HG03139 (cell line): Measurements from ENCODE around the gene RAMP2.
"Not testable (repeated sequence)": the region's sequence is repeated elsewhere in the genome, so short reads cannot be mapped to it uniquely, and the experiment has no call there.

Experiments
- ATAC-seq: cut with Tn5 transposase; IDR thresholded peaks from one replicate; pipeline ENCODE4 v1.9.1; 2021; ENCODE audit not compliant: unreplicated experiment

The RAMP2 gene, protein sequence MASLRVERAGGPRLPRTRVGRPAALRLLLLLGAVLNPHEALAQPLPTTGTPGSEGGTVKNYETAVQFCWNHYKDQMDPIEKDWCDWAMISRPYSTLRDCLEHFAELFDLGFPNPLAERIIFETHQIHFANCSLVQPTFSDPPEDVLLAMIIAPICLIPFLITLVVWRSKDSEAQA

DNA sequence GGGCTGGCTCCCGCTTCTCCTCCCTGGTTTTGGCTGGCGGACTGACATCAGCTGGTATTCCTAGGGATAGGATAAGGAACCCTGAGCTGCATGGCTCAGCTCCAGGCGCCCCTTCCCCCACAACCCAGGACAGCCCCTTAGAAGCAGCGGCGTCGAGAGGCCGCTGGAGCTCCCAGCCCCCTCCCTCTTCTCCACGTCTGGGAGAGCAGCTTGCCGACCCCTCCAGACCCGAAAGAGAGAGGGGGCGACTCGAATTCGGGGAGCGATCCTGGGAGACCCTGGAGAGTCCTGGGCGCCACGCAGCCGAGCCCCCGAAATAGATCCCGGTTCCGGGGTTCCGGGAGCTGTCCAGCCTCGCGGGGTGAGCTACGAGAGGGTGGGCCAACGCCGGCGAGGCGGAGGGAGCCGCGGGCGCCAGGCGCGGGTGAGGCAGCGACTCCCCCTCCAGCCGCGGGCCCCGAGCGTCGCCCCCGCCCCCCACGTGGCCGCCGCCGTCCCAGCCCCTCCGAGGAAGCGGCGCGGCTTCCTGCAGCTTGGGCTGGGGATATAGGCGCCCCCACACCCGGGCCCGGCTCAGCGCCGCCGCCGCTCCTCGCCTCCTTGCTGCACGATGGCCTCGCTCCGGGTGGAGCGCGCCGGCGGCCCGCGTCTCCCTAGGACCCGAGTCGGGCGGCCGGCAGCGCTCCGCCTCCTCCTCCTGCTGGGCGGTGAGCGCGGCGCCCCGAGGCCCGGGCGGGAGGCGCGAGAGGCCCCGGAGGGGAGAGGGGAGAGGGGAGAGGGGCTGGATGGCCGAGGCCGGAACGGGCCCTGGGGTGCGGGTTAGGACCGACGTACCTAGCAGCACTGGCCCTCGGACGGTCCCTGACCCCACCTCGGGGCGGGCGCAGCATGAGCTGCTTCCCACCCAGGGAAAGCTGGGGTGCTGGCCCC is at the start of gene RAMP2:
Gene RAMP2, plus strand, starts transcription at position 576 of the 930 bp plus-strand sequence. Its CDS starts 35 bp downstream, at position 611.
- ATAC-seq: no peak

DNA sequence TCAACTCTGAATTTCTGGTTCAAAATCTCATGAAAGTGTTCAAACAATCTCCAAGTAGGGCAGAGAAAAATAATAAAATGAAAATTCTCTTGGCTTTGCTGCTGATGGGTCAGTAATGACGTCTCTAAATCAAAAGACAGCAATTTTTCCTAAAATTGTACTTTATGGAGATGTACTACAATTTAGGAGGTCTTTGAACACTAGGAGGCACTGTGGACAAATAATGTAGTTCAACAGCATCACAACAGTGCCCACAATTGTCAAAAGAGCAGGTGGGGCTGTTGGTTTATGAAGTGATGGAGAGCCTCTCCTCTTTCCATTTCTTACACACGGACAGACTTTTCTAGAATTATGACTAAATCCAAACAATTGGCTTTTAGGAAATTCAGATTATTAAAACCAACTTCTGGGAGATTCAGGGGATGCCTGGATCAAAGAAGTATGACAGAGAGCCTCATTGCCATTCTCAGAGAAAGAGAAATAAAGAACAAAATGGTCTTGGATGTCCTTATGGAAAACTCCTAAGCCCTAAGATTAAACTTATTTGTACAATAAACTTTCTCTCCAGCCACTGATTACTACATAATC is 39.9 kb upstream of the RAMP2 start:
- ATAC-seq: no peak

DNA sequence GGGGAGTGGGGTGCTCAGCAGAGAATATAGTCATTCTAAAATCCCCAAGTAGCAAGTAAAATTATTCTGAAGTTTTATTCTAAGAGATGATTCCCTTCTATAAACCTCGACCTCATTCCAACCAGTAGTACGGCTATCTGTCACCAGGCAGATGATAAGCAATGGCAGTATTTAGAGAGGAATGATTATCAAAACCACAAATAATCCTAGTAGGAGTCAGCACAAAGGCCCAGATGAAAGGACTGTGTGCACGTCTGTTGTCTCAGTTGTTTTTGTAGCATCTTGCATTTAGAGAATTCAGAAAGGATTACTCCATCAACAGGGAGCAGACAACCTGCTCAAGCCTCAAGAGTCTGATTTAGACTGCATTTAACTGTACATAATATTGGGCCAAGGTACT is 37.4 kb upstream of the RAMP2 start:
- no peak for ATAC-seq

DNA sequence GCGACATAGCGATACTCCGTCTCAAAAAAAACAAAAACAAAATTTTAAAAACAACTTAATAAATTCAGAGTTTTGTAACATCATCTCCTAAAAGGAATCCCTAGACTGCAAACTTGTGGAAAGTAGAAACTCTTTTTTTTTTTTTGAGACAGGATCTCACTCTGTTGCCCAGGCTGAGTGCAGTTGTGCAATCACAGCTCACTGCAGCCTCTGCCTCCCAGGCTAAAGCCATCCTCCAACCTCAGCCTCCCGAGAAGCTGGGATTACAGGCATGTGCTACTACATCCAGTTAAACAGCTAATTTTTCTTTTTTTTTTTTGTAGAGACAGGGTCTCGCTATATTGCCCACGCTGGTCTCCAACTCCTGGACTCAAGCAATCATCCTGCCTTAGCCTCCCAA is 35.9 kb upstream of the RAMP2 start:
- ATAC-seq: no peak

DNA sequence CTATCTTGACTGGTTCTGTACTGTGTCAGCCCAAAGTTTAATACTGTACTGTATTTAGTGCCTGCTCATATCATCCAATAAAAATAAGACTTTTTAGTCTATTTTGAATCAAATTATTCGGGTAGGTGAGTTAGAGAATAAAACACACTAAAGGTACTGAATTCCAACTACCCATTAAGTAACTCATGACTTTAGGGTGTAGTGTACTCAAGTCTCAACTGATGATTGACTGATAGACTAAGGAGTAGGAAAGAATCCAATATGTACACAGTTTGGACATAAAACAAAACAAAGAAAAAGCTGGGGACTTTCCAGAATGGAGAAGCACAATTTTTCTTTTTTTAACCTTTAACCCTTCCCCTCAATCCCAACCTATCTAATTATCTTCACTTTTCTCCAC is 20.3 kb upstream of the RAMP2 start:
- no peak for ATAC-seq

DNA sequence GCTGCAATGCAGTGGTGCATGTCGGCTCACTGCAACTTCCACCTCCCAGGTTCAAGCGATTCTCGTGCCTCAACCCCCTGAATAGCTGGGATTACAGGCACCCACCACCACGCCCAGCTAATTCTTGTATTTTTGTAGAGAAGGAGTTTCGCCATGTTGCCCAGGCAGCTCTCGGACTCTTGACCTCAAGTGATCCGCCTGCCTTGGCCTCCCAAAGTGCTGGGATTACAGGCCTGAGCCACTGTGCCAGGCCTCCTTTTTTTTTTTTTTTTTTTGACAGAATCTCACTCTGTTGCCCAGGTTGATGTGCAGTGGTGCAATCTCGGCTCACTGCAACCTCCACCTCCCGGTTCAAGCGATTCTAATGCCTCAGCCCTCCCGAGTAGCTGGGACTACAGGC is 18.1 kb upstream of the RAMP2 start:
- ATAC-seq: not testable (repeated sequence)

DNA sequence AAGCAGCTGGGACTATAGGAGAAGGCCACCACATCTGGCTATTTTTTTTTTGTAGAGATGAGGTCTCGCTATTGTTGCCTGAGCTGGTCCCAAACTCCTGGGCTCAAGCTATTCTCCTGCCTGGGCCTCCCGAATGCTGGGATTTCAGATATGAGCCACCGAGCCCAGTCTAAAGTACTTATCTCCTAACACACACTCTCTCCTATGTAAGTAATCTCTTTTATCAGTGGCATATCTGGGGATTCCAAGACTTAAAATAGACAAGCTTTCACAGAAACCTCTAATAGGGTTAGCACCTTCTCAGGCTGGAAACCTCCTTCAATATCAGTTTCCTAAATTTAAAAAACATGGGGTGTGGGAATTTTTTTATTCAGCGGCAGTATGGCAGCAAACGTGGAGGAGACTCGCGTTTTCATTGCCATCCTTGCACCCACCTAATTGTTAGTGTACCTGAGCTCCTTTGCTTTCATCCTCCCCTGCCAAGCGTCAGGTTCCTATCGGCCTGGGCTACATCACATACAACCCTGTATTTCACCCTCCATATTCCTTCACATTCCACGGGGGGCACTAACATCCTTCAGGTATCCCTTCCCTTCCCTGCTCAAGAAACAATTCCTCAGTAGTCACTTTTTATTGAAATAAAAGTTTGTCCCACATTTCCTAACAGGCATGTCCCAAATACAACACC is 17.3 kb upstream of the RAMP2 start:
- ATAC-seq: no peak

DNA sequence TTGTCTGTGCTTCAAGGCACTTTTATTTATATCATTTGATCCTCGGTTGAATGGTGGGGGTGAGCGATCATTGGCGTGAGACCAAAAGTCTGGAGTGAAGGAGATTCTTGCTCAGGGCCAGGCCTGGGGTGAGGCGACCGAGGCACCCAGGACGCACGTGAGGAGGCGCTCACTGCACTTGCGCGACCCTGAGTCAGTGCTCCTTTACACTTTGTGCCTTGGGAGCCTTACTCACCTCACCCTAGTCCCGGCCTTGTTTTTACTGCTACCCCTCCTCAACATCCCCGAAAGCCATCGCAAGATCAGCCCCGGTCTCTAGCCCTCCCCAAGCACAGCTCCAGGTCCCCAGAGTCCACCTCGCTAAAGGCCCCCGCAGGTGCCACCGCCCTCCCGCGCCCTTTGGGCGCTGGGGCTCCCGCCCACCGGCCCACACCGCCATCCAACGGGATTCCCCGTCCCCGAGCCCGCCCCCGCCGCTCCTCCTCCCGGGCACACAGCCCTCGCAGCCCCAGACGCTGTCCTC is 16.7 kb upstream of the RAMP2 start:
- ATAC-seq: peak; percentile 43

DNA sequence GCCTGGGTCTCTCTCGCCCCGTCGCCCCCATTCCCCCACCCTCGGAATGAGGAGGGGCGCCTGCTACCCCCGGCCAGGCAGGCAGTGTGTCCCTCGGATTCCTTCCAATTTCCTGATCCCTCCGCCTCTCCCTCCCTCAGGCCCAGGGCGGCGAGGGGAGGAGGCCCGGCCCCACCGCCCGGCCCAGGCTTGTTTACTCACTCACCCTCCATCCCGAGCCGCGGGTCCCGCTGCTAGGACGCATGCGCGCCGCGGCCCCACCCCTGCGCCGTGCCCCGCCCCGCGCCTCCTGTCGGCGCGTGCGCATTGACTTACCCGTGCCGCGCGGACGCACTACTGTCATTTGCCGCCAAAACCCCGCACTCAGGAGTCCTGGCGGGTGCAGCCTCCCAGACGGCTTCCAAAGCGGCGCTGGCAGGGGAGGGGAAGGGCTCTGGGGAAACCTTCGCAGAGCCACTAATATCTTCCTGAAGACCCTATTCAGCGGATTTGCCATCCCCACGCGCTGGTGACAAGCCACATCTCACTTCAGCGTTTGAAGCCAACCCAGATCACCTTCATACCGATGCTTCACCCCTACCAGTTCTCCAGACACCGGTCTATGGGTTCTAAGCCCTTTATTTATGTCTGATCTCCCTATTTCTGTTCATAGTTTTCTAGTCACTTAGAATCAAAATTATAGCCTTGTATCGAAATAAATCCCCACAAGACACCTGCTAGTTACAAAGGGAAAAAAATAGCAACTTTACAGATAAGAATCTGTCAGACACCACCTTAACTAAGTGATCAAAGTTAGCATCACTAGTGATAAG is 16.0 kb upstream of the RAMP2 start, which contains the start of gene EZH1:
Gene EZH1, minus strand, starts transcription at position 235 of the 812 bp plus-strand sequence. CDS start 16,099 bp downstream, outside the sequence.
- peak; percentile 60 for ATAC-seq

DNA sequence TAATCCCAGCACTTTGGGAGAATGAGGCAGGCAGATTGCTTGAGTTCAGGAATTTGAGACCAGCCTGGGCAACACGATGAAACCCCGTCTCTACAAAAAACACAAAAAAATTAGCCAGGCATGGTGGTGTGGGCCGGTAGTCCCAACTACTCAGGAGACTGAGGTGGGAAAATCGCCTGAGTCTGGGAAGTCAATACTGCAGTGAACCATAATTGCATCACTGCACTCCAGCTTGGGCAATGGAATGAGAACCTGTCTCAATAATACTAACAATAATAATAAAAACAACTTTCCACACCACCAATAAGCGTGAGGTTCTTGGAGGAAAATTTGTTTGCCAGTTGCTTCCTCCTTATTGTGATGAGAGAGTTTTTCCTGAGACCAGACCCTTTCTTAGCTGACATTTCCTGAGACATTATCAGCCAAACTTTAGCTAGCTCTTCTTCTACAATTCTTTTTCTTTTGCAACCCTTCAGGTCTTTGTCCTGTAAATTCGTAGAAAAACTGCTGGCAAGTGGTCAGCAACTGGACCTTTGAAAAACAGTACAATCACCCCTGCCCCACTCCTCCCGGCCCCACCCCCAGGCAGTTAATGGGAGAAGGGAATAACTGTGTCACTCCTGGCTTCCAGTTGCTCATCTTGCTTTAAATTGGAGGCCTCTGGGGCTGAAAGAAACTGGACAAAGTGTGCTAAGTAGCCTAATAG is 12.7 kb upstream of the RAMP2 start:
- no peak for ATAC-seq

DNA sequence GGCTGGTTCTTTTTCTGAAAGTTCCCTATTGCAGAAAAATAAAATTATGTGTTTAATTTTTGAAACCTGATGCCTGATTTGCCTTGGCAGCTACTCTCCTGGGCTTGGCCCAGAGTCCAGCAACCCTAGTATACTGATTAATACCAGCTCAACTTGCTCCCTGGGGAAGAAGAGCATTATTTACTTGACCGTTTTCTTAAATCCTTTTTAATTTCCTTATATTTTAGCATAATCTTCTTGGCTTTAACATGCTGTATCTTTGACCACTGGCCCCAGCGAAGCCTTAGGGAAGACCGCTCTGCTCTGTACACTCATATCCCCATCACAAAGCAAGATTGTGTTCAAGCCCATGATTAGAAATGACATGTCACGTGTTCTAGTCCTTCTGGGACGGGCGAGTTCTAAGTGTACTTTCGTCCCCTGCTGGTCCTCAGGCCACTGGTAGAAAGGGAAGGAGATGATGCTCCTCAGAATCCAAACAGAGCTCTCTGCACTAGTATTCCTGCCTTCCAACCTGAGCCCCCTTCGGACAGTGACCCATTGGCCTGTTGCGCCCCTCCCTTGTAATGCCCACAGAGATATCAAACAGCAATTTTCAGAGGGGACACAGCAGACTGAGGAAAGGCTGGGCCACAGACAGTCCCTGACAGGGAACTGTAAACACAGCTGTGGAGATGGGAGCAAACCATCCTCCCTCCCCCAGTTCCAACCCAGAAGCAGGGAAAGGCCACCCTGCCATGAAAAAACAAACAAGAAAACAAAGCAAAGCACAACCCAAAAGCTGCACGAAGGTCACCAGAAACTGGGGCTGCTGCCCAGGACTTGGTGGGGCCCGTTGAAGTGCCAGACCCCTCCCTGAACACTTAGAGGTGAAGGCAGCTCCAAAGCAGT is 11.9 kb upstream of the RAMP2 start:
- ATAC-seq: no peak

DNA sequence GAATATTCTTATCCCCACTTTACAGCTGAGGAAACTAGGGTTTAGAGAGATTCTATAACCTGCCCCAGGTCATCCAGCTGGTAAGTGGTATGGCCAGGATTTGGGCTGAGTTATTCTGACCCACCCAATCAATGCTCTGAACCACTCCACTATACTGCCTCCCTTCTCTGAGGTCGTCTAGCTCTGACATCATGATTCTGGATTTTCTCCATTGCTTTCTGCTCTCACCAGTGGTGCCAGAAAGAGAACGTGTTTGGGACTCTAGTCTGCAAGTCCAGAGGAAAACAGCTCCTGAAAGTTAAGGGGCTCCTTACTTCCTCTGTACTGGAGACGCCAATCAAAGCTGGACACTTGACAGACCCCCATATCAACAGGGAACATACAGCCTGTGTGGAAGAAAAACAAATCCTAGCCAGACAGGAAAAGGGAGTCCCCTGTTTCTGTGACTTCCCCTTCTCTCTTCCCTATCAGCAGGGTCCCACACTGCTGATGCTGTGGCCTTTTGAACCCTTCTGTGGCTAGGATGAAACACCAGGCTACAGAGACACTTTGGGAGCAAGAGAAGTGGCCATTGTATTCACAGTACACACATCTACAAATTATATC is 10.2 kb upstream of the RAMP2 start:
- ATAC-seq: no peak

DNA sequence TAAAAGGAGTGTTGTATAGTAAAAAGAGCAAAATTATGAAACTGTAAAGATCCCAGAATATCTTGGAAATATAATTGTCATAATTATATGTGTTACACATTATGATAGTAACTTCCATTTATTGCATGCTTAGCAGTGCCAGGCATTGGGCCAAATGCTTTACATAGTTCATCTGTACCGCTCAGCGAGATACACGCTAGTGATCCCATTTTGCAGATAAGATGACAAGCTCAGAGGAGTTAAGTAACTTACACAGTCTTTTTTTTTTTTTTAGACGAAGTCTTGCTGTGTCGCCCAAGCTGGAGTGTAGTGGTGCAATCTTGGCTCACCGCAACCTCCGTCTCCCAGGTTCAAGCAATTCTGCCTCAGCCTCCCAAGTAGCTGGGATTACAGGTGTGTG is 9.4 kb upstream of the RAMP2 start:
- no peak for ATAC-seq

DNA sequence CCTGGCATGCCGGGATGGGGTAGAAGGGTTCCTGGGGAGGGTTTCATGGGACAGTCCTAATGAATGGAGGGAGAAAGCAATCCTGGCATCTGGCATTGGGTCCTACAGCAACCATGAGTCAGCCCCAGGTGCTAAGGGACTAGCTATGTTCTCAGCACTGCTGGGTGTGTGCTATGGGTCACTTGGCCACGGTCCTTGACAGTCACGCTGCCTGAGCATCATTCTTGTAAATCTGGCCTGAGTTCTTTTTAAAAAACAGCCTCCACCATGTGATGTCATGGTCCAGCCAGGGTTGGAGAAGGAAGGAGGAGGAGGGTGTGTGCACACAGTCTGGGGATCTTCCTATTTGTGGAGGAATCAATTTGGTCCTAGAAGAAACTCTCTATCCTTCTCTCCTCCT is 6.2 kb upstream of the RAMP2 start:
- no peak for ATAC-seq

DNA sequence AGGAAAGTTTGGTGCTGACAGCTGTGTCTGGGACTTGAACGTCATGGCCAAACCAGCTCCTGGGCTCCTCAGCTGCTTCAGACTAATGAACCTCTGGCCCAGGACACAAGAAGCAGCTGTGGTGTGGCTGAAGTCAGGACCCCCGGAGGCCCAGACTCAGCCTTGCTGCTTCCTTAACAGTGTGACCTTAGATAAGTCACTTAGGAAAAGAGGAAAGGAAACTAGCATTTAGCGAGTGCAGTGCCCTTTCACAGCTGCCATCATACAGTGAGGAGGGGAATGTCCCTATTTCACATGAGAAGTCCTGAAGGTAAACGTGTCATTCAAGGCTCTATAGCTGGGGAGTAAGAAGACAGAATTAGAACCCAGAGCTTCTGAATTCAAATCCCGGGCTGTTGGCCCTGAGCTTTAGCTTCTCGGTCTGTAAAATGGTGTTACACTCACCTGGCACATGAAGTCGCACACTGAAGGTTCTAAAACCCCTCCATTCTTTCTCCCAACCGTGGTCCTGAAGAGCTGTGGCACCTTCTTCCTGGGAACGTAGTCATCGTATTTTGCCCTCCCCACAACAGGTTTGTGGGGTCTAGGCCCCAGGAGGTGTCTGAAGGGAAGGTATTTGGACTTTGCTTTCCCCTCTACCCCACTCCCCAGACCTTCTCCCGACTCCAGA is 910 bp upstream of the RAMP2 start:
- ATAC-seq: no peak

DNA sequence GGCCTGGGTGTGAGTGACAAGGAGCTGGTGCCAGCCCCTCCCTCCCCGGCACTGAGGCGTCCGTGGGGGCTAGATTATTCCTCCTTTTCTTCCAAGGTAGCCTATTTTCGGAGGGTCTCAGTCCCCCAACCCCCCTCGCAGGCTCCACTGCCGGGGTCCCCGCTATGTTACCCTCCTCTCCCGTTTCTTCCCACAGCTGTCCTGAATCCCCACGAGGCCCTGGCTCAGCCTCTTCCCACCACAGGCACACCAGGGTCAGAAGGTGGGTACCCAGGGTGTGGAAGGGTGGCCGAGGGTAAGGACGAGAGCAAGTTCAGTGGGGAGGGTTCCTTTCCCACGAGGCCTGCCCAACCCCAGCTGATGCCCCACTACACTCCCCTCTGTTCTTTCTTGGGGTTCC is 611 bp downstream of the RAMP2 start:
- ATAC-seq: no peak

DNA sequence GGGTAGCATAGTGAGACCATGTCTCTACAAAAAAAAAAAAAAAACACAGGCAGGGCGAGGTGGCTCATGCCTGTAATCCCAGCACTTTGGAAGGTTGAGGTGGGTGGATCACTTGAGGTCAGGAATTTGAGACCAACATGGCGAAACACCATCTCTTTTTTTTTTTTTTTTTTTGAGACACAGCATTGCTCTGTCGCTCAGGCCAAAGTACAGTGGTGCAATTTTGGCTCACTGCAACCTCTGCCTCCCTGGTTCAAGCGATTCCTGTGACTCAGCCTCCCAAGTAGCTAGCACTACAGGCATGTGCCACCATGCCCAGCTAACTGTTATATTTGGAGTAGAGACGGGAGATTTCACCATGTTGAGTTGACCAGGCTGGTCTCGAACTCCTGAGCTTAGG is 5.1 kb downstream of the RAMP2 start:
- no peak for ATAC-seq

DNA sequence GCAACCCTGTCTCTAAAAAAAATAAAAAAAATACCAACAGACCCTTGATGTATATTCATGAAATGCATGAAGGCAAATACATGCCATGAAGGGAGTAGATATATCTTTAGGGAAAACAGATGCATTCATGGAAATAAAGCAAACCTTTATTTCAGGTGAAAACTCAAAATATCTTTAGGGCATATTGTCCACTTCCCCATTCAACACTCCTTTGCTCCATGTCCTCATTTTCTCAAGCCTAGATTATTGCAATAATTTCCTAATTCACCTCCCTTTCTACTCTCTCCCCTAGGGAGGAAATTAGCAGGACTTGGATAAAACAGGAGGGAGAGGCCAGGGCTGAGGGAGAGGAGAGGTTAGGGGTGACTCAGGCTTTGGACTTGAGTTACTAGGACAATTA is 6.5 kb downstream of the RAMP2 start:
- ATAC-seq: no peak
